H7 (cell line): Measurements from ENCODE around the gene PHRF1. TPM values are rescaled to one million over a fixed set of nuclear protein-coding genes. Genes with fewer than 3 reads are reported as not detected.

Experiments used
- DNase-seq: peaks from one replicate; pipeline ENCODE4 v3.0.0; 2012
- H3K27me3 ChIP-seq: 2 replicates; pipeline ENCODE4 v1.6.0; 2011; ENCODE audit warnings: mild to moderate bottlenecking, low read length; ENCODE audit not compliant: control insufficient read depth, insufficient read depth
- H3K36me3 ChIP-seq: replicated peaks from 2 replicates; pipeline ENCODE4 v1.5.1; 2011; ENCODE audit warnings: low read length; ENCODE audit not compliant: control insufficient read depth, insufficient read depth
- H3K4me3 ChIP-seq: 2 replicates; pipeline ENCODE4 v1.5.1; 2011; ENCODE audit warnings: low read depth, mild to moderate bottlenecking, control low read depth, low read length, moderate library complexity; ENCODE audit not compliant: insufficient read depth
- total RNA-seq: library from RNA; depleted of rRNA; stranded (reverse); fragments of >200 nt; shearing (Covaris generic); gene quantifications from 2 replicates; pipeline ENCODE4 v1.2.3, GENCODE V29; 2014; rRNA removed

PHRF1 gene
- total RNA-seq, 1 experiment from 2014 or later = 42.1 TPM

DNA sequence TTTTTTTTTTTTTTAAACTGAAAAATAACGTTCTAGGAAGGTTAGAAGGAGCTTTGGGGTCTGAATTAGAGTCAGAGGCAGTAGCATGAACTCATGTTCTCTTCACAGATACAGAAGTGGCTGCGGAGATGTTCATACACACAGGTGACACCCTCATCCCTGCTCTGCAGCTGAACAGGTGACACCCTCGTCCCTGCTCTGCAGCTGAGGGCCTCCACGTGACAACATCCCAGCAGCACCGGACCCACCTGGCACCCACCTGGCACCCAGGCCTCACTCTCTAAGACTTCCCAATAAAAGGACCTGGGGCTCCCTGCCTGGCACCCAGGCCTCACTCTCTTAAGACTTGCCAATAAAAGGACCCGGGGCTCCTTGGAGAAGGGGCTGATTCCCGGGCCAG is 80.6 kb downstream of the PHRF1 start:
- DNase-seq = peak; percentile 26
- no peaks in the 10 kb centered on the region for H3K27me3 ChIP-seq
- peaks cover 2% of the 10 kb centered on the region for H3K36me3 ChIP-seq
- no peak overlapping the region for H3K4me3 ChIP-seq

DNA sequence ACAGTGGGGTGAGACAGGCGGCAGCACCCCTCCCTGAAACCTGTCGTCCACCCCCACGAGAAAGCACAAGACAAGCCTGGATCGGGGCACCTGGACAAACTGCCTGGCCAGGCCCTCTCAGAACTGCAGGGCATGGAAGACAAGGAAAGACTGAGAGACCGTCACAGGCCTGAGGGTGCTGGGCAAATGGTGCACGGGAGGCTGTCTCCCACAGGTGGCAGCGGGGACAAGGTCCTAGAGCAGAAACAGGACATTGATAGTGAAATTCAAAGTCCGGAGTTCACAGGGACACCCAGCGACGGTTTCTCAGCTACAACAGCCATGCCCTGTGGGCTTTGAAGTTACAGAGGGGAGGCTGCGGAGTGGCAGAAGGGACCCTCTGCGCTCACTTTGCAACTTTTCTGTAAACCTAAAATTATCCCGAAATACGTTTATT is 81.4 kb downstream of the PHRF1 start:
- H3K4me3 ChIP-seq = no peak overlapping the region
- H3K36me3 ChIP-seq = peaks cover 2% of the 10 kb centered on the region
- DNase-seq = peak; percentile 30
- no peaks in the 10 kb centered on the region for H3K27me3 ChIP-seq

DNA sequence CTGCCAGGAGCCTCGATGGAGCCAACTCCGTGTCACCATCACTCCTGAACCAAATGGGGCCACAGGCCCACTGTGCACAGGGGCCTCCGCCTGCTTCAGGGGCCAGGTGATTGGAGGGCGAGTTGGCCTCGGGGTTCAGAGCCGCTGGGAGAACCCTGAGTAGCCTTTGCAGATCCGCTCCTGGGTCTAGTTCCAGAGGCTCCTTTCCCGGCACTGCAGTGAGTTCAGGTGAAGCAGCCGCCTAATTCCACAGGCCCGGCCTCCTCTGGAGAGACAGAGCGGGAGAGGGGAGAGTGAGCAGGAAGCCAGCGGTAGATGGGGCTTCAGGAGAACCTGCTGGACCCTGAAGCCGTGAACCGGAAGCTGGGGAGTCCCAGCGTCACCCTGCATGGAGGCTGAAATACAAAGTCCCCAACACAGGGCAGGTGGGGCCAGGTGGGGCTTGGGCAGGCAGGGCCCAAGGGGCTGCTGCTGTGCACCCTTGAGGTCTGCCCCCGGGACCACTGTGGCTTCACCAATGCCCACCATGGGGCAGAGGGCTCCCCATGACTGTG is 83.3 kb downstream of the PHRF1 start:
- peak; percentile 57 for DNase-seq
- Histone ChIP-seq H3K27me3 (no peaks in the 10 kb centered on the region), H3K4me3 (no peak overlapping the region), H3K36me3 (peaks cover 4% of the 10 kb centered on the region; the same call in 1 of the 2 replicates)

DNA sequence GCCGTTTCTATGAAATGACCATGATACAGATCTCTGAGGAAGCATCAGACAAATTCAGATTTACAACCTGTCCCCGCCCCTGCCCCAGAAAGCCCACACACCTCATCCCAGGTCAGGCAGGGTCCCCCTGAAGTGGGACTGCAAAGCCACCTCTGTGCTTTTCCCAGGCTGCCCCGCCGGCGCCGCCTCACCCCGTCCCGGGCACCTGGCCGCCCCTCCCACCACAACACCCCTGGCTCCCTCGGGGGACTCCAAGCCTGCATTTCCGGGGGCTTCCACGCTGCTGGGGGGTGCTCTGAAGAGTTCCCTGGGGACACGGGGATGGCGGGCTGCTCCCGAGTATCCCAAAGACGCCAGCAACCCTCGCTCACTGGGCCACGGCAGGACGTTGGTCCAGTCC is 84.0 kb downstream of the PHRF1 start:
- Histone ChIP-seq H3K4me3 (no peak overlapping the region), H3K27me3 (no peaks in the 10 kb centered on the region), H3K36me3 (peaks cover 4% of the 10 kb centered on the region; the same call in 1 of the 2 replicates)
- DNase-seq = peak; percentile 61

DNA sequence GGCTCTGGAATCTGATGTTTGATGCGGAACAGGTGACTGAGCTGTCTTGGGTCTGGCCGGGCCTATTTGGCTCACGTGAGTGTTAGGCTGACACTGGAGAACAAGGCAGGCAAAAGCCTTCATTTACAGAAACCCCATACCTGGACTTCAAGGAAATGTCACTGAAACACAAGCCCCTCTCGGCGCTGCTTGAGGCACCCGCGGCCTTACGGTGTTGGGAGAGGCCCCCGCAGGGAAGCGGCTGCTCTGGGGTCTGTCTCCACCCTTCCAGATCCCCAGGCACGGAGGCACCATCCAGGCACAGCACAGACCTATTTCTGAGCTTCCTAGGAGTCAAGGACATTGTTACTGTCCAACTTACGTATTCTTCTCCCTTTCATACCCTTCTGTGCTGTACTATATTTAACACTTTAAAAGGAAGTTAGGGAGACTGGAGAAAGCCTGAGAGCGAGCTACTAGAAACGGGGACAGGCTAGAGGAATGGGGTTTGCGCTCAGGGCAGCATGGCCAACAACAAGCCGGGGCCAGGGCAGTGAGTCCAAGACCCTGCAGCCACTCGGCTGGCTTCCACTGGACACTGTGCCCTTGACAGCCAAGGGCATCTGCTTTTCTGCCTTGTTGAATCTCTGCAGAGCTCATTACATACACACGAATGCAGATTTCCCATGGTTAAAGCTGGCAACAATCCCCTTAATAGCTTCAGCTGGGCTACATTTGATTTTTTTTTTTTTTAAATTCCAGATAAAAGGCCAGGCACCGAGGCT is 84.6 kb downstream of the PHRF1 start:
- DNase-seq = peak; percentile 35

More for the DNA sequence above, 84.6 kb downstream of the PHRF1 start:
- Histone ChIP-seq H3K27me3 (no peaks in the 10 kb centered on the region), H3K36me3 (peaks cover 6% of the 10 kb centered on the region), H3K4me3 (no peak overlapping the region)

Other genes with a start within 250 kb of the PHRF1 start
- gene B4GALNT4, start 207.0 kb upstream of the PHRF1 start, total RNA-seq = 56.0 and 62.6 TPM in 2 replicates
- gene PKP3, start 182.3 kb upstream of the PHRF1 start, total RNA-seq = 2.1 and 3.6 TPM in 2 replicates
- 39.5 and 44.9 TPM in 2 replicates for gene SIGIRR, start 161.5 kb upstream of the PHRF1 start, total RNA-seq
- 0.83 and 2.2 TPM in 2 replicates for gene ANO9, start 134.5 kb upstream of the PHRF1 start, total RNA-seq
- gene PTDSS2, start 126.2 kb upstream of the PHRF1 start, total RNA-seq = 40.9 and 47.5 TPM in 2 replicates
- 98.9 and 104 TPM in 2 replicates for gene RNH1, start 69.2 kb upstream of the PHRF1 start, total RNA-seq
- 27.1 and 57.9 TPM in 2 replicates for gene HRAS, start 40.9 kb upstream of the PHRF1 start, total RNA-seq
- gene LRRC56, start 38.9 kb upstream of the PHRF1 start, total RNA-seq = 1.3 and 1.5 TPM in 2 replicates
- 2.7 and 4.0 TPM in 2 replicates for gene LMNTD2, start 15.7 kb upstream of the PHRF1 start, total RNA-seq
- 28.2 and 37.0 TPM in 2 replicates for gene RASSF7, start 15.5 kb upstream of the PHRF1 start, total RNA-seq
- gene IRF7, start 39.5 kb downstream of the PHRF1 start, total RNA-seq = 13.6 and 14.6 TPM in 2 replicates
- not detected in 2 replicates for gene CDHR5, start 48.5 kb downstream of the PHRF1 start, total RNA-seq
- not detected in 2 replicates for gene SCT, start 50.7 kb downstream of the PHRF1 start, total RNA-seq
- gene DRD4, start 60.8 kb downstream of the PHRF1 start, total RNA-seq = 1.8 and 2.1 TPM in 2 replicates
- 69.0 and 74.6 TPM in 2 replicates for gene DEAF1, start 118.8 kb downstream of the PHRF1 start, total RNA-seq
- gene TMEM80, start 119.3 kb downstream of the PHRF1 start, total RNA-seq = 27.0 and 36.0 TPM in 2 replicates
- gene EPS8L2, start 129.8 kb downstream of the PHRF1 start, total RNA-seq = 3.7 and 18.8 TPM in 2 replicates
- gene TALDO1, start 171.0 kb downstream of the PHRF1 start, total RNA-seq = 264 and 269 TPM in 2 replicates
- 48.7 and 54.6 TPM in 2 replicates for gene GATD1, start 201.0 kb downstream of the PHRF1 start, total RNA-seq
- 0.14 TPM in 1 of 2 replicates, not detected in the other for gene CEND1, start 213.6 kb downstream of the PHRF1 start, total RNA-seq
- 25.2 and 25.6 TPM in 2 replicates for gene SLC25A22, start 221.8 kb downstream of the PHRF1 start, total RNA-seq
- 16.8 and 31.0 TPM in 2 replicates for gene PIDD1, start 228.8 kb downstream of the PHRF1 start, total RNA-seq
- 786 and 794 TPM in 2 replicates for gene RPLP2, start 233.5 kb downstream of the PHRF1 start, total RNA-seq
- 15.7 and 28.7 TPM in 2 replicates for gene PNPLA2, start 242.4 kb downstream of the PHRF1 start, total RNA-seq